IMR-90 (cell line): ENCODE data around the gene SCGB1C2. TPM values are rescaled to one million over a fixed set of nuclear protein-coding genes. Genes with fewer than 3 reads are reported as not detected.
"Not testable (repeated sequence)": the region's sequence is repeated elsewhere in the genome, so short reads cannot be mapped to it uniquely, and the experiment has no call there.

Experiments
- ATAC-seq: fragments of 200-7000 bp; cut with Tn5 transposase; 2 replicates; pipeline ENCODE4 v1.9.1; 2020; ENCODE audit warnings: low read depth, mild to moderate bottlenecking, moderate library complexity
- BruUV-seq: library from RNA; stranded (reverse); fragments of 400-500 nt; replicated peaks from 2 replicates; lab custom pipeline; 2021; lab: Mats Ljungman, UMichigan
- CTCF ChIA-PET: fragments of 300-600 bp; formaldehyde crosslinking; extraction: SDS; loops from one replicate; lab custom pipeline; 2021; ENCODE audit warnings: antibody characterized with exemption; lab: Yijun Ruan, JAX
- POLR2A ChIA-PET: fragments of 300-600 bp; sonication (Branson Sonifier 250); formaldehyde crosslinking; loops from one replicate; lab custom pipeline; 2022; ENCODE audit warnings: antibody characterized with exemption; ENCODE audit not compliant: unreplicated experiment; lab: Charles Lee
- DNase-seq: peaks from one replicate; pipeline ENCODE4 v3.0.0; 2013
- H2AFZ ChIP-seq: replicated peaks from 2 replicates; pipeline ENCODE3; 2013; ENCODE audit warnings: low read length, mild to moderate bottlenecking; ENCODE audit not compliant: poor library complexity
- H2AK5ac ChIP-seq: 2 replicates; pipeline ENCODE4 v1.6.1; 2013; ENCODE audit warnings: low read depth, low read length, inconsistent platforms
- H2AK9ac ChIP-seq: replicated peaks from 2 replicates; pipeline ENCODE3; 2013; ENCODE audit warnings: mild to moderate bottlenecking, low read depth, low read length, moderate library complexity; ENCODE audit not compliant: poor library complexity
- H2BK120ac ChIP-seq: 2 replicates; pipeline ENCODE4 v1.6.1; 2013; ENCODE audit warnings: low read depth, low read length, inconsistent platforms
- H2BK15ac ChIP-seq: 3 replicates; pipeline ENCODE4 v1.6.1; 2013; ENCODE audit warnings: low read depth, low read length, inconsistent platforms
- H2BK20ac ChIP-seq: 2 replicates; pipeline ENCODE4 v1.6.1; 2013; ENCODE audit warnings: low read depth, mild to moderate bottlenecking, inconsistent platforms, low read length, moderate library complexity
- H2BK5ac ChIP-seq: 2 replicates; pipeline ENCODE4 v1.6.1; 2013; ENCODE audit warnings: mild to moderate bottlenecking, low read depth, low read length, inconsistent platforms; ENCODE audit not compliant: poor library complexity, severe bottlenecking
- H3K14ac ChIP-seq: replicated peaks from 2 replicates; pipeline ENCODE4 v1.6.1; 2013; ENCODE audit warnings: low read depth, low read length, inconsistent platforms
- H3K18ac ChIP-seq: 2 replicates; pipeline ENCODE4 v1.6.1; 2013; ENCODE audit warnings: low read depth, low read length, control low read depth
- H3K23ac ChIP-seq: 2 replicates; pipeline ENCODE4 v1.6.1; 2013; ENCODE audit warnings: low read depth, low read length, inconsistent platforms
- H3K27ac ChIP-seq: 2 replicates; pipeline ENCODE4 v1.5.1; 2013; ENCODE audit warnings: mild to moderate bottlenecking, control low read depth, low read length; ENCODE audit not compliant: insufficient read depth
- H3K27me3 ChIP-seq: 2 replicates; pipeline ENCODE4 v1.6.1; 2013; ENCODE audit warnings: low read length; ENCODE audit not compliant: control insufficient read depth, insufficient read depth
- H3K36me3 ChIP-seq: 2 replicates; pipeline ENCODE4 v1.6.1; 2013; ENCODE audit warnings: low read length, mixed read lengths; ENCODE audit not compliant: control insufficient read depth, insufficient read depth
- H3K4ac ChIP-seq: 2 replicates; pipeline ENCODE4 v1.6.1; 2013; ENCODE audit warnings: low read depth, low read length, inconsistent platforms
- H3K4me1 ChIP-seq: 2 replicates; pipeline ENCODE4 v1.6.1; 2013; ENCODE audit warnings: low read length, mixed read lengths; ENCODE audit not compliant: control insufficient read depth, insufficient read depth
- H3K4me2 ChIP-seq: 2 replicates; pipeline ENCODE4 v1.6.1; 2013; ENCODE audit warnings: low read depth, mild to moderate bottlenecking, control low read depth, low read length, moderate library complexity
- H3K4me3 ChIP-seq: 2 replicates; pipeline ENCODE4 v1.5.1; 2013; ENCODE audit warnings: low read depth, mild to moderate bottlenecking, control low read depth, low read length, moderate library complexity; ENCODE audit not compliant: insufficient read depth
- H3K56ac ChIP-seq: 2 replicates; pipeline ENCODE4 v1.6.1; 2013; ENCODE audit warnings: low read length, inconsistent platforms; ENCODE audit not compliant: insufficient read depth; ENCODE audit errors: extremely low read depth
- H3K79me1 ChIP-seq, 2 experiments: 2 replicates each; pipeline ENCODE4 v1.6.1; 2013; ENCODE audit warnings: low read length in 2 of 2, inconsistent platforms in 1 of 2, low read depth in 1 of 2
- H3K9ac ChIP-seq: 2 replicates; pipeline ENCODE4 v1.6.1; 2013; ENCODE audit warnings: low read depth, low read length, control low read depth
- H3K9me1 ChIP-seq: 2 replicates; pipeline ENCODE4 v1.6.1; 2013; ENCODE audit warnings: low read length, inconsistent platforms; ENCODE audit not compliant: insufficient read depth
- H3K9me3 ChIP-seq: 2 replicates; pipeline ENCODE4 v1.6.1; 2013; ENCODE audit warnings: low read length; ENCODE audit not compliant: control insufficient read depth, insufficient read depth
- H4K20me1 ChIP-seq: 2 replicates; pipeline ENCODE4 v1.6.1; 2013; ENCODE audit warnings: low read length, inconsistent platforms; ENCODE audit not compliant: insufficient read depth
- H4K5ac ChIP-seq: 2 replicates; pipeline ENCODE4 v1.6.1; 2013; ENCODE audit warnings: mild to moderate bottlenecking, low read depth, low read length, control low read depth
- H4K8ac ChIP-seq, 2 experiments: 2 replicates each; pipeline ENCODE4 v1.6.1; 2013; ENCODE audit warnings: low read depth in 2 of 2, low read length in 2 of 2, control low read depth in 1 of 2, inconsistent platforms in 1 of 2
- H4K91ac ChIP-seq: 2 replicates; pipeline ENCODE4 v1.6.1; 2013; ENCODE audit warnings: low read depth, low read length, inconsistent platforms; ENCODE audit not compliant: insufficient read depth
- RAD21 ChIP-seq: IDR thresholded peaks from 2 replicates; pipeline ENCODE4 v1.6.1; 2012; ENCODE audit warnings: low read length, improper control_type of control experiment
- WGBS, 2 experiments: methylation state at CpG; one replicate each; pipeline versions ENCODE4 v1.1.5 to v1.1.7; 2013; ENCODE audit warnings: missing lambda C conversion rate in 2 of 2; ENCODE audit not compliant: insufficient read length in 1 of 2; ENCODE audit errors: extremely low coverage in 2 of 2; 5-methylcytosine and 5-hydroxymethylcytosine counted together
- dilution Hi-C: fragments of 300-500 bp; cut with HindIII; formaldehyde crosslinking; loops from one replicate; pipeline ENCODE4 v1.14.3; 2018; ENCODE audit warnings: low sequenced_read_pairs; ENCODE audit not compliant: unreplicated experiment
- in situ Hi-C: fragments of 300-500 bp; cut with MboI; formaldehyde crosslinking; loops from 3 replicates; pipeline ENCODE4 v1.14.3; 2019; ENCODE audit warnings: low sequenced_read_pairs, inconsistent platforms, mixed read lengths
- intact Hi-C: fragments of 100-400 bp; cut with micrococcal nuclease; formaldehyde crosslinking; loops from 2 replicates; pipeline ENCODE4 v1.10.0; 2022
- polyA plus RNA-seq, 3 experiments: library from polyadenylated mRNA; depleted of rRNA; stranded (reverse); fragments of >200 nt; gene quantifications; 2 replicates each; pipeline ENCODE4 v1.2.3, GENCODE V29; 2012; ENCODE audit warnings: low replicate concordance in 1 of 3
- total RNA-seq: library from RNA; depleted of rRNA; stranded (reverse); fragments of >200 nt; gene quantifications from 2 replicates; pipeline ENCODE4 v1.2.3, GENCODE V29; 2012
- TF ChIP-seq, protein P1 (sequence below): conservative IDR thresholded peaks from 2 replicates; pipeline ENCODE4 v1.5.1; 2012; ENCODE audit warnings: mild to moderate bottlenecking, low read depth, low read length, improper control_type of control experiment

Gene SCGB1C2
- total and polyA plus RNA-seq, 2 of the 4 experiments (the other 2 are of a cell fraction): not detected

DNA sequence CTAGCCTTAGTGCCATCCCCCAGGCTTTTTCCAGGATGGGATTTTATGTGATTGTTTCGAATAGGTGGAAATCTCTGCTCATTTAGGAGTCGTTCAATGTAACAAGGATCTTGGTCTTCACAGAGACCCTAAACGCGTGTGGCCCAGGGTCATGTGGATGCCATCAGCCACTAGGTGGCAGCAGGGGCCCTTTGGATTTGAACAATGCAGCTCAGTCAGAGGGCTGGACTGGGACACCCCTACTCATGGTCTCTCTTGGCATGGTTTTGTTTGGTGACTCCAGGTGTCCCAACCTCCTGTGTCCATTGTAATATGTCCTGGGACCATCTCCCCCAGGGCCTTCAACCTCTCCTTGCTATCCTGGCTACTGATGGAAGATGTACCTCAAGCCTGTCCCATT lies 838 bp upstream of the SCGB1C2 start:
- H4K20me1 ChIP-seq, H4K8ac ChIP-seq, H2BK20ac ChIP-seq, H4K91ac ChIP-seq, BruUV-seq, H4K5ac ChIP-seq, H2BK120ac ChIP-seq, H2BK15ac ChIP-seq, H3K56ac ChIP-seq, H3K4ac ChIP-seq, H2BK5ac ChIP-seq, H3K36me3 ChIP-seq, H3K4me3 ChIP-seq, H3K4me2 ChIP-seq, H3K14ac ChIP-seq, H2AFZ ChIP-seq, H2AK9ac ChIP-seq, POLR2A ChIA-PET, H3K18ac ChIP-seq, H2AK5ac ChIP-seq, H3K27ac ChIP-seq, H3K9ac ChIP-seq, H3K4me1 ChIP-seq, intact Hi-C loops, CTCF ChIA-PET, H3K9me1 ChIP-seq, dilution Hi-C loops, in situ Hi-C loops, H3K27me3 ChIP-seq, DNase-seq, H3K79me1 ChIP-seq, H3K23ac ChIP-seq, H3K9me3 ChIP-seq: not testable (repeated sequence)
- peak; percentile 99 for ATAC-seq
- no CpG with 5 or more reads among the region's 4 CpGs for WGBS, 2 experiments
- TF ChIP-seq, protein P1, sequence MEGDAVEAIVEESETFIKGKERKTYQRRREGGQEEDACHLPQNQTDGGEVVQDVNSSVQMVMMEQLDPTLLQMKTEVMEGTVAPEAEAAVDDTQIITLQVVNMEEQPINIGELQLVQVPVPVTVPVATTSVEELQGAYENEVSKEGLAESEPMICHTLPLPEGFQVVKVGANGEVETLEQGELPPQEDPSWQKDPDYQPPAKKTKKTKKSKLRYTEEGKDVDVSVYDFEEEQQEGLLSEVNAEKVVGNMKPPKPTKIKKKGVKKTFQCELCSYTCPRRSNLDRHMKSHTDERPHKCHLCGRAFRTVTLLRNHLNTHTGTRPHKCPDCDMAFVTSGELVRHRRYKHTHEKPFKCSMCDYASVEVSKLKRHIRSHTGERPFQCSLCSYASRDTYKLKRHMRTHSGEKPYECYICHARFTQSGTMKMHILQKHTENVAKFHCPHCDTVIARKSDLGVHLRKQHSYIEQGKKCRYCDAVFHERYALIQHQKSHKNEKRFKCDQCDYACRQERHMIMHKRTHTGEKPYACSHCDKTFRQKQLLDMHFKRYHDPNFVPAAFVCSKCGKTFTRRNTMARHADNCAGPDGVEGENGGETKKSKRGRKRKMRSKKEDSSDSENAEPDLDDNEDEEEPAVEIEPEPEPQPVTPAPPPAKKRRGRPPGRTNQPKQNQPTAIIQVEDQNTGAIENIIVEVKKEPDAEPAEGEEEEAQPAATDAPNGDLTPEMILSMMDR: peak; percentile 30; the same call in 1 of the 2 replicates
- peak; percentile 19; the same call in 1 of the 2 replicates for TF ChIP-seq RAD21

- not testable (repeated sequence) for H3K14ac ChIP-seq
These were observed 2.2 kb downstream of the SCGB1C2 start for GRCh38 chr17:139401-140205.

More at GRCh38 chr17:139401-140205, 2.2 kb downstream of the SCGB1C2 start:
- BruUV-seq, H3K56ac ChIP-seq, H3K27me3 ChIP-seq, H3K9me3 ChIP-seq, H3K79me1 ChIP-seq, H2BK120ac ChIP-seq, H4K91ac ChIP-seq, H4K8ac ChIP-seq, POLR2A ChIA-PET, H3K9me1 ChIP-seq, dilution Hi-C loops, H2AK5ac ChIP-seq, CTCF ChIA-PET, H3K9ac ChIP-seq, H2BK20ac ChIP-seq, H2AFZ ChIP-seq, H4K20me1 ChIP-seq, H3K4me3 ChIP-seq, H2AK9ac ChIP-seq, H3K23ac ChIP-seq, H3K36me3 ChIP-seq, H2BK5ac ChIP-seq, H3K4me2 ChIP-seq, H3K4ac ChIP-seq, DNase-seq, H3K4me1 ChIP-seq, H3K27ac ChIP-seq, H4K5ac ChIP-seq, in situ Hi-C loops, H2BK15ac ChIP-seq, ATAC-seq, H3K18ac ChIP-seq: not testable (repeated sequence)
- WGBS, 2 experiments: no CpG with 5 or more reads among the region's 22 CpGs
- intact Hi-C loops: loop anchor here (5.0 kb wide), 1 partner anchor 858 kb away; the partner anchor contains the start of gene TIMM22
